ENCODE data around the gene DCK.
"Not testable (repeated sequence)": the region's sequence is repeated elsewhere in the genome, so short reads cannot be mapped to it uniquely, and the experiment has no call there.

DNA sequence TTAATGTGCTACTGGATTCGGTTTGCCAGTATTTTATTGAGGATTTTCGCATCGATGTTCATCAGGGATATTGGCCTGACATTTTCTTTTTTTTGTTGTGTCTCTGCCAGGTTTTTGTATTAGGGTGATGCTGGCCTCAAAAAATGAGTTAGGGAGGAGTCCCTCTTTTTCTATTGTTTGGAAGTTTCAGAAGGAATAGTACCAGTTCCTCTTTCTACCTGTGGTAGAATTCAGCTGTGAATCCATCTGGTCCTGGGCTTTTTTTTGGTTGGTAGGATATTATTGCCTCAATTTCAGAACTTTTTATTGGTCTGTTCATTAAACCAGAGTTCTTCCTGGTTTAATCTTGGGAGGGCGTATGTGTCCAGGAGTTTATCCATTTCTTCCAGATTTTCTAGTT, 7.9 kb downstream of the DCK start:
- TF ChIP-seq POLR2A (IDR thresholded peaks at IDR 0.05; ENCODE audit: low read depth, low read length); RFX5 (IDR thresholded peaks at IDR 0.05; ENCODE audit: low read depth, low read length); USF2 (IDR thresholded peaks at IDR 0.05; ENCODE audit: low read depth, low read length); MAZ (IDR thresholded peaks at IDR 0.05; ENCODE audit: borderline replicate concordance, low read depth, low read length); MXI1 (IDR thresholded peaks at IDR 0.05; ENCODE audit: borderline replicate concordance, low read depth, low read length); CHD1 (IDR thresholded peaks at IDR 0.05; ENCODE audit: low read depth, low read length); CEBPB (IDR thresholded peaks at IDR 0.05; ENCODE audit: low read depth, low read length); RCOR1 (IDR thresholded peaks at IDR 0.05; ENCODE audit: insufficient replicate concordance, low read length): not testable (repeated sequence)
- TF ChIP-seq, protein P1, sequence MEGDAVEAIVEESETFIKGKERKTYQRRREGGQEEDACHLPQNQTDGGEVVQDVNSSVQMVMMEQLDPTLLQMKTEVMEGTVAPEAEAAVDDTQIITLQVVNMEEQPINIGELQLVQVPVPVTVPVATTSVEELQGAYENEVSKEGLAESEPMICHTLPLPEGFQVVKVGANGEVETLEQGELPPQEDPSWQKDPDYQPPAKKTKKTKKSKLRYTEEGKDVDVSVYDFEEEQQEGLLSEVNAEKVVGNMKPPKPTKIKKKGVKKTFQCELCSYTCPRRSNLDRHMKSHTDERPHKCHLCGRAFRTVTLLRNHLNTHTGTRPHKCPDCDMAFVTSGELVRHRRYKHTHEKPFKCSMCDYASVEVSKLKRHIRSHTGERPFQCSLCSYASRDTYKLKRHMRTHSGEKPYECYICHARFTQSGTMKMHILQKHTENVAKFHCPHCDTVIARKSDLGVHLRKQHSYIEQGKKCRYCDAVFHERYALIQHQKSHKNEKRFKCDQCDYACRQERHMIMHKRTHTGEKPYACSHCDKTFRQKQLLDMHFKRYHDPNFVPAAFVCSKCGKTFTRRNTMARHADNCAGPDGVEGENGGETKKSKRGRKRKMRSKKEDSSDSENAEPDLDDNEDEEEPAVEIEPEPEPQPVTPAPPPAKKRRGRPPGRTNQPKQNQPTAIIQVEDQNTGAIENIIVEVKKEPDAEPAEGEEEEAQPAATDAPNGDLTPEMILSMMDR (conservative IDR thresholded peaks at IDR 0.05; ENCODE audit: low read depth, low read length), result not testable (repeated sequence)
